Ovary (tissue), 9 donors: ENCODE measurements around the gene ZFPM1. TPM values are rescaled to one million over a fixed set of nuclear protein-coding genes. Genes with fewer than 3 reads are reported as not detected.

Source experiments
- DNase-seq, 5 donors: peaks; one replicate each; pipeline ENCODE4 v3.0.0-alpha.2; 2019 to 2020
- H3K27ac ChIP-seq, 2 donors: fragments of 200-600 bp; one replicate each; pipeline versions ENCODE4 v1.5.1 to v1.8.0; 2019 to 2022
- H3K27me3 ChIP-seq: fragments of 200-600 bp; one replicate; pipeline ENCODE4 v1.8.0; 2022
- H3K36me3 ChIP-seq: fragments of 200-600 bp; sonication (generic); one replicate; pipeline ENCODE4 v1.5.1; 2019
- H3K4me1 ChIP-seq: one replicate; pipeline ENCODE4 v1.8.1; 2013; ENCODE audit warnings: mild to moderate bottlenecking, moderate library complexity; ENCODE audit not compliant: insufficient read depth
- H3K4me3 ChIP-seq: fragments of 200-600 bp; sonication (generic); one replicate; pipeline ENCODE4 v1.5.1; 2017
- H3K9me3 ChIP-seq, 2 donors: fragments of 200-600 bp in 1 of 2; sonication (generic) in 1 of 2; one replicate each; pipeline versions ENCODE4 v1.5.1 to v1.8.1; 2013 to 2019; ENCODE audit warnings: mild to moderate bottlenecking in 1 of 2, moderate library complexity in 1 of 2
- CTCF ChIP-seq, 3 donors: fragments of 450-650 bp in 2 of 3; fragments of 200-600 bp in 1 of 3; IDR thresholded peaks; one replicate each; pipeline versions ENCODE4 v1.5.1 to v1.8.0; 2016 to 2022; ENCODE audit warnings: antibody characterized with exemption in 3 of 3, mild to moderate bottlenecking in 1 of 3
- EP300 ChIP-seq: sonication (generic); formaldehyde crosslinking; IDR thresholded peaks from one replicate; pipeline ENCODE4 v1.6.1; 2017; ENCODE audit warnings: antibody characterized with exemption
- POLR2A ChIP-seq: fragments of 450-650 bp; IDR thresholded peaks from one replicate; pipeline ENCODE4 v1.6.1; 2017; ENCODE audit warnings: antibody characterized with exemption, mild to moderate bottlenecking, moderate library complexity
- WGBS, 3 donors: extraction: QIAGEN DNeasy Blood & Tissue Kit in 1 of 3; methylation state at CpG; one replicate each; pipeline versions ENCODE4 v1.1.5 to v1.1.7; 2013 to 2017; 5-methylcytosine and 5-hydroxymethylcytosine counted together
- intact Hi-C, 4 donors: fragments of 100-400 bp; cut with DNase I; formaldehyde crosslinking; loops; one replicate each; pipeline versions ENCODE4 v1.11.0 to v1.15.1; 2022 to 2023
- polyA plus RNA-seq, 2 donors: library from polyadenylated mRNA; stranded (reverse); fragments of 200-250 nt in 1 of 2; fragments of 350-450 nt in 1 of 2; fragmentation: Illumina TruSeq in 1 of 2; extraction: RNeasy Lipid Tissue Mini Kit (QIAGEN cat#74804) in 1 of 2; gene quantifications; one replicate each; pipeline ENCODE4 v1.2.3, GENCODE V29; 2013 to 2014
- total RNA-seq, 7 donors: library from RNA; depleted of rRNA in 2 of 7; stranded (reverse); fragments of >200 nt in 2 of 7; fragmentation: NEBNext Ultra II Directional in 3 of 7; extraction: Animal tissue kit (Norgen Biotek cat#: 25700) in 3 of 7; gene quantifications; one replicate each; pipeline versions ENCODE4 v1.1.0 to v1.2.4, GENCODE V29; 2016 to 2023
- donor health status: DM: no; HTN: no; CAD: no; lungs with moderate emphysema.
- donor health status: DM: no; HTN: no; CAD: no.
- donor health status: Bipolar disorder and iron deficiency.
- donor health status: DM: yes; HTN: yes; CAD: no.
- donor health status: DM: no; HTN: no; CAD: no.
- donor health status: DM: yes; HTN: yes; CAD: no.

The ZFPM1 gene
- total and polyA plus RNA-seq, 9 donors = 0.10 to 11.4 (median 3.5) TPM

GRCh38 chr16:88446736-88447135 lies 6.3 kb upstream of the ZFPM1 start:
- DNase-seq = no peak
- H3K27ac ChIP-seq = no peak overlapping the region

DNA sequence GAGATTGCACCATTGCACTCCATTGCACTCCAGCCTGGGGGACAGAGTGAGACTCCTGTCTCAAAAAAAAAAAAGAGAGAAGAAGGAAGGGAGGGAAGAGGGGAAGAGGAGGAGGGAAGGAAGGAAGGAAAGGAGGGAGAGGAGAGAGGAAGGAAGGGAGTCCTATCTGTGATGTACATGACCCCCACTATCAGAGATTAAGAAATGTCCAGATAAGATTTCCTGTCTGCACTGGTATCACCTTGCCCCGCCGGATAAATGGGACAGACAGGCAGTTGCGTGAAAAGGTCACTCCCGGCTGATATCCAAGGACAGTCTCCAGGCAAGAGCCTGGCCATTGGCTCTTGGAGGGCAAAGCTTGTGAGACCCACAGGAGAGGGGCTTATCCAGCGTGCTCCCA lies 5.2 kb upstream of the ZFPM1 start:
- Histone ChIP-seq H3K27ac (no peak overlapping the region), H3K36me3 (no peaks in the 10 kb centered on the region), H3K4me3 (no peak overlapping the region), H3K27me3 (no peaks in the 10 kb centered on the region), H3K9me3 (no peaks in the 10 kb centered on the region), H3K4me1 (peaks cover 5% of the 10 kb centered on the region)
- TF ChIP-seq EP300 (no peak), POLR2A (no peak), CTCF (IDR thresholded peaks at IDR 0.05) (no peak)
- WGBS, 3 donors = 9 to 29% (median 17%) methylated on average over 5 of the region's 5 CpGs
- intact Hi-C loops = loop anchor here in 1 of 4 donors (10.0 kb wide), 1 partner anchor 117 kb away; no protein-coding TSS in a partner anchor
- DNase-seq = no peak

More at GRCh38 chr16:88446736-88447135, 6.3 kb upstream of the ZFPM1 start:
- H3K4me3 ChIP-seq = no peak overlapping the region
- no peaks in the 10 kb centered on the region for H3K9me3 ChIP-seq
- no peaks in the 10 kb centered on the region for H3K36me3 ChIP-seq
- intact Hi-C loops = loop anchor here in 1 of 4 donors (10.0 kb wide), 1 partner anchor 118 kb away; no protein-coding TSS in a partner anchor
- H3K27me3 ChIP-seq = no peaks in the 10 kb centered on the region
- H3K4me1 ChIP-seq = peaks cover 2% of the 10 kb centered on the region
- TF ChIP-seq POLR2A (no peak), EP300 (no peak), CTCF (IDR thresholded peaks at IDR 0.05) (no peak)
- WGBS, 3 donors = 79 to 84% (median 81%) methylated on average over 26 of the region's 26 CpGs

- no peak overlapping the region for H3K27ac ChIP-seq
- no peak for TF ChIP-seq EP300
- no peak for TF ChIP-seq CTCF (IDR thresholded peaks at IDR 0.05)
- no peak for TF ChIP-seq POLR2A
- H3K9me3 ChIP-seq = no peaks in the 10 kb centered on the region
- no peaks in the 10 kb centered on the region for H3K27me3 ChIP-seq
- intact Hi-C loops = loop anchor here in 1 of 4 donors (10.0 kb wide), 1 partner anchor 116 kb away; no protein-coding TSS in a partner anchor
- no peaks in the 10 kb centered on the region for H3K36me3 ChIP-seq
- DNase-seq = no peak
- 38 to 50% (median 41%) methylated on average over 23 to 26 of the region's 26 CpGs for WGBS, 3 donors
- no peak overlapping the region for H3K4me3 ChIP-seq
- H3K4me1 ChIP-seq = peaks cover 5% of the 10 kb centered on the region
Measured at GRCh38 chr16:88448461-88449266, 4.4 kb upstream of the ZFPM1 start.

DNA sequence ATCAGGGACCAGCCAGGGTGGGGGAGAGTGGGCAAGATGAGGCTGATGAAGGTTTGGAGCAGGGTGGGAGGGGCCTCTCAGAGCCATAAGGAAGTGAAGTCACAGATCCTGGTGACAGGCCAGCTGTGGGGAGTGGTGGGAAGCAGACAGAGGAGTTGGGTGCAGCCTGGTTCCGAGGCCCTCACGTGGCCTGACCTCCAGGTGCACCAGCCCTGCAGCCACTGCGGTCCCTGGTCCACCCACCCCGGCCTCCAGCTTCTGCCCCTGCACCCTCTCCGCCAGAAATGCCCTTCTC lies 3.9 kb upstream of the ZFPM1 start:
- Histone ChIP-seq H3K36me3 (no peaks in the 10 kb centered on the region), H3K4me1 (peaks cover 7% of the 10 kb centered on the region), H3K27ac (no peak overlapping the region), H3K9me3 (no peaks in the 10 kb centered on the region), H3K27me3 (no peaks in the 10 kb centered on the region), H3K4me3 (no peak overlapping the region)
- WGBS, 3 donors = 57 to 64% (median 61%) methylated on average over 5 of the region's 5 CpGs
- intact Hi-C loops = loop anchor here in 1 of 4 donors (10.0 kb wide), 1 partner anchor 116 kb away; no protein-coding TSS in a partner anchor
- no peak for TF ChIP-seq POLR2A
- no peak for TF ChIP-seq CTCF (IDR thresholded peaks at IDR 0.05)
- TF ChIP-seq EP300 = no peak
- no peak for DNase-seq
